Measurements from ENCODE around the gene GADL1.

The GADL1 gene

DNA sequence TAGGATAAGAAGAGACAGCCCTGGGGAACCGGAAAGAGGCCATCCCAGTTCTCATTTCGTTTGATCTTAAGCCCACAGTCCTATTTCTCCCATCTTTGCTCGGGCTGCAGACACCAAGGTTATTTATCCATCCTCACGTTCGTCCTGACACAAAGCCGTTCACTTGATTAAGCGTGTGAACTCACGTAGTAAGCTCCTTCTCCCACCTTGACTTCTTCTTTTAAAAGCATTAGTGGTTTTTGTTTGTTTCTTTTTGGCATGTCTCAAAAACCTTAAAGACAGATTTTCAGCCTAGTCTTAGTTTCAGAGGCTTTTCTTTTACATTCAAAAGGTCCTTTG is 217.1 kb downstream of the GADL1 start:
- H3K27ac ChIP-seq: no peak overlapping the region
- H3K4me3 ChIP-seq: no peak overlapping the region
- H4K20me1 ChIP-seq: peaks cover 93% of the 10 kb centered on the region
- H3K36me3 ChIP-seq: peaks cover 93% of the 10 kb centered on the region
- H3K9ac ChIP-seq: no peak overlapping the region
- H3K4me2 ChIP-seq: no peak overlapping the region
- H3K4me1 ChIP-seq: peaks cover 64% of the 10 kb centered on the region
- no peaks in the 10 kb centered on the region for H3K27me3 ChIP-seq
- TF ChIP-seq Cebpa-rat (IDR thresholded peaks at IDR 0.05): no peak
- H3K9me3 ChIP-seq: no peaks in the 10 kb centered on the region

DNA sequence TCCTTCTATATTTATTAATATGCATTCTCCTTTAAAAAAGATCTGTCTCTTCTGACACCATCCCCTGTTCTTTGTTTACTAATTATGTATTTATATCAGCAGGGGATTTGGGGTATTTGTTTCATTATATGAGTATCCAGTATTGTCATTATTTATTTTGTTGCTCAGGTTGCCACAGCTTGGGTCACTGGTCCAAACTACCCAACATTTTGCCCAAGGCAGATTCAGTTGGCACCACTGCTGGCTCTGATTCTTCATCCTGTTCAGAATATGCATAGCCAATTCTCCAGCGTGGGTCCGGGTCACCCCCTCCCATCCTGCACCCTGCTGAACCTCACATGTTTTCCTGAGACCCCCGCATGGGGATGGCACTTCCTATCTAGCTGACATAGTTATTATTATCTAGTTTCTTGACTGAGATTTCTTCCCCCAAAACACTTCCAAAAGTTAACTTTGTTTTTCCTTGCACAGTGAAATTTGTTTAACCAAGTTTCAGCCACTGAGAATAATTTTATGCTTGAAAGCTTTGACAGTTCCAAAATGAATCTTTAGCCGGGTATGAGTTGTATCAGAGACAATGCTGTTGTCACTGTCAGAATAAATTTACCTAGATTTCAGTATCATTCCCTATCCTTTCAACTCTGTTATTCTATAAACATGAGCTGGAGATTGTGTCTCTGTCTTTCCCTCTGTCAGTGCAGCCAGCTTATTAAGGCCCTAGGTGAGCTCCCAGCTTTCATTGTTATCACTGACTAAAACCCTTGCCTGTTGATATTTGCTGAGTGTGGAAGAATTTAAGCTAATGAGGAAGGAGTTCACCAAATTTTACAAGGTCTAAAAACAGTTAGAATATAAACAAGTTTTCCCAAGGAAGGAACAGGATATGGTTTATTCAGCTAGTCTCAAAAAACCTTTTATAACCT is 217.8 kb downstream of the GADL1 start:
- Histone ChIP-seq H3K36me3 (peaks cover 93% of the 10 kb centered on the region), H3K9ac (no peak overlapping the region), H3K27me3 (no peaks in the 10 kb centered on the region), H3K27ac (no peak overlapping the region), H3K4me1 (peaks cover 58% of the 10 kb centered on the region), H4K20me1 (peaks cover 93% of the 10 kb centered on the region), H3K4me3 (no peak overlapping the region), H3K9me3 (no peaks in the 10 kb centered on the region), H3K4me2 (no peak overlapping the region)
- no peak for TF ChIP-seq Cebpa-rat (IDR thresholded peaks at IDR 0.05)

Data from BLaER1 (cell line).